ENCODE measurements around the gene NUP210L. TPM values are rescaled to one million over a fixed set of nuclear protein-coding genes. Genes with fewer than 3 reads are reported as not detected.

The NUP210L gene
- total RNA-seq: 0.05 and 0.07 TPM in 2 replicates
- long read RNA-seq: 0 reads

- H3K4me1 Mint-ChIP-seq (ENCODE audit: low read depth): peaks cover 3% of the 10 kb centered on the region
- no peaks in the 10 kb centered on the region for H3K9me3 Mint-ChIP-seq (ENCODE audit: low read depth)
- peak within 1 kb of the TSS; percentile 77 for H3K27ac Mint-ChIP-seq
- peaks cover 18% of the 10 kb centered on the region for H3K36me3 Mint-ChIP-seq (ENCODE audit: insufficient read depth)
- no peaks in the 10 kb centered on the region for H3K27me3 Mint-ChIP-seq
- no peak for TF ChIP-seq CTCF (IDR thresholded peaks at IDR 0.05; ENCODE audit: unreplicated experiment)
- no peak within 1 kb of the TSS for H3K4me3 Mint-ChIP-seq (ENCODE audit: low read depth)
- DNase-seq (ENCODE audit: low spot score, unreplicated experiment): no peak
These were observed at the start of gene NUP210L for GRCh38 chr1:154154534-154155191. NUP210L (minus strand) TSS chr1:154155073.

- no peaks in the 10 kb centered on the region for H3K9me3 Mint-ChIP-seq (ENCODE audit: low read depth)
- H3K36me3 Mint-ChIP-seq (ENCODE audit: insufficient read depth): no peaks in the 10 kb centered on the region
- no peak overlapping the region for H3K27ac Mint-ChIP-seq
- TF ChIP-seq CTCF (IDR thresholded peaks at IDR 0.05; ENCODE audit: unreplicated experiment): no peak
- peaks cover 16% of the 10 kb centered on the region for H3K4me1 Mint-ChIP-seq (ENCODE audit: low read depth)
- no peaks in the 10 kb centered on the region for H3K27me3 Mint-ChIP-seq
- DNase-seq (ENCODE audit: low spot score, unreplicated experiment): no peak
- no peak overlapping the region for H3K4me3 Mint-ChIP-seq (ENCODE audit: low read depth)
These were observed 44.6 kb upstream of the NUP210L start for GRCh38 chr1:154199563-154199879.

DNA sequence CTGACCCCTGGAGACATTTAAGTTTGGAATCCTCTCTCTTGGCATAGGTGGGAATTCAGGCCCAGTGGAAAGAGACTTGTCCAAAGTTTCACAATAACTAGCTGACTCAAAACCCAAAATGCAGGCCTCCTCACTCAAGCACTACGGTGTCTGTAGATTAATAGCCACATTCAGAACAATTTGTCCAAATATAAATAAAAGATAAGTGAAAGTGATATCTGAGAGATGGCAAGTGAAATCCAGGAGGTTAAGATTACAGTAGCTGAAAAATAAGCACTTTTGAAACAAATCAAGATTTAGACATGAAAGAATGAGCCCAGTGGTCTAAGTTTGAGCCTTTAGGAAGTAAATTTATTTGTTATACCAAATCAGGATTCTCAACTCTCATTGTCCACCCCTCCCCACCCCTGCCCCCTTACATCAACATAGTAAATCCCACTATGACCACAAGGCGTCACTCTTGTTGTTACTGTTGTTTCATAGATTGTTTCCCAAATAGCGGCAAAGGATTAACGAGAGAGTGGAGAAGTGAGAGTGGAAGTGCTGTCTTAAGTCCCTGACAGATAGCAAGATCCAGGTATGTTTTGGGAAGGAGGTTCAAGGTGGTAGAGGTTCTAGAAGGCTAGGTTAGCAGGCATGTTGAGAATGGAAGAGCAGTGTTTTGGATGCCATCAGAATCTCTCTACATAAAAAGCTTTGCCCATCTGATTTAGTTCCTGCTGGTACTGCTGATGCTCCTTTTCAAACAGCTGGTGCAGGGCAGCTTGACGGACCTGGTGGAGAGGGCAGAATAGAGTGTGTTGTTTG, 44.1 kb upstream of the NUP210L start:
- peak; percentile 19 for DNase-seq (ENCODE audit: low spot score, unreplicated experiment)
- TF ChIP-seq CTCF (IDR thresholded peaks at IDR 0.05; ENCODE audit: unreplicated experiment): peak; percentile 62
- H3K4me1 Mint-ChIP-seq (ENCODE audit: low read depth): peaks cover 16% of the 10 kb centered on the region
- H3K9me3 Mint-ChIP-seq (ENCODE audit: low read depth): no peaks in the 10 kb centered on the region
- H3K27ac Mint-ChIP-seq: no peak overlapping the region
- no peaks in the 10 kb centered on the region for H3K36me3 Mint-ChIP-seq (ENCODE audit: insufficient read depth)
- H3K4me3 Mint-ChIP-seq (ENCODE audit: low read depth): no peak overlapping the region
- H3K27me3 Mint-ChIP-seq: peaks cover 3% of the 10 kb centered on the region

DNA sequence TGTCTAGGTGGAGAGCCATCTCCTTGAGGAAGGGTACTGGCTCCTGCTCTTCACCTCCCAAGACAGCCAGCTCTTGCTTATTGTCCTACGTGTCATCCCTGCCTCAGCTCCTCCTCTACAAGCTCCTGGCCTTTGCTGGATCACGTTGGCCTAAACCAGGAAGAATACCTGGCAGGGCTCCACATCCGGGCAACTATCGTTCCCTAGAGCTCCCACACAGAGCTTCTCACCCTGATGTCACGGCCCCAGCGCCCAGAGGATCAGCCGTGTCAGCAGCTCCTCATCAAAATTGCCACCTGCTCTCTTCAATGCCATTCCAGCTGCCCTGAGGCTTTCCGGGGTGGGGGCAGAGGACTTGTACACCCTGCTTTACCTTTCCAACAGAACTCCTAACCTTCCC, 38.9 kb upstream of the NUP210L start:
- DNase-seq (ENCODE audit: low spot score, unreplicated experiment): no peak
- Mint-ChIP-seq H3K9me3 (ENCODE audit: low read depth) (no peaks in the 10 kb centered on the region), H3K27me3 (peaks cover 10% of the 10 kb centered on the region), H3K4me1 (ENCODE audit: low read depth) (peaks cover 23% of the 10 kb centered on the region), H3K4me3 (ENCODE audit: low read depth) (no peak overlapping the region), H3K36me3 (ENCODE audit: insufficient read depth) (no peaks in the 10 kb centered on the region), H3K27ac (no peak overlapping the region)
- no peak for TF ChIP-seq CTCF (IDR thresholded peaks at IDR 0.05; ENCODE audit: unreplicated experiment)

- Mint-ChIP-seq H3K36me3 (ENCODE audit: insufficient read depth) (no peaks in the 10 kb centered on the region), H3K27me3 (peaks cover 10% of the 10 kb centered on the region), H3K4me1 (ENCODE audit: low read depth) (peaks cover 24% of the 10 kb centered on the region), H3K27ac (no peak overlapping the region), H3K4me3 (ENCODE audit: low read depth) (no peak overlapping the region), H3K9me3 (ENCODE audit: low read depth) (no peaks in the 10 kb centered on the region)
- DNase-seq (ENCODE audit: low spot score, unreplicated experiment): no peak
- no peak for TF ChIP-seq CTCF (IDR thresholded peaks at IDR 0.05; ENCODE audit: unreplicated experiment)
These were observed 37.6 kb upstream of the NUP210L start for GRCh38 chr1:154192476-154192875.
